ENCODE results near the gene HELZ2. TPM values are rescaled to one million over a fixed set of nuclear protein-coding genes. Genes with fewer than 3 reads are reported as not detected.
A peak's percentile ranks its signal among the peaks of the same experiment; 100 is the strongest.

The HELZ2 gene
- total RNA-seq, 1 donor from 2014 or later, result 17.9 TPM

- DNase-seq (ENCODE audit: low spot score), result no peak
- no peaks in the 10 kb centered on the region for H3K9me3 Mint-ChIP-seq
- H3K27me3 Mint-ChIP-seq (ENCODE audit: insufficient read depth), result peaks cover 4% of the 10 kb centered on the region
- no peaks in the 10 kb centered on the region for H3K4me1 Mint-ChIP-seq (ENCODE audit: low read depth)
- no peak overlapping the region for H3K27ac Mint-ChIP-seq
- intact Hi-C loops (cut with micrococcal nuclease), result no loop called here
- no peak overlapping the region for H3K4me3 Mint-ChIP-seq
- no peaks in the 10 kb centered on the region for H3K36me3 Mint-ChIP-seq (ENCODE audit: low read depth)
These were observed 29.6 kb downstream of the HELZ2 start for GRCh38 chr20:63544241-63544957.

DNA sequence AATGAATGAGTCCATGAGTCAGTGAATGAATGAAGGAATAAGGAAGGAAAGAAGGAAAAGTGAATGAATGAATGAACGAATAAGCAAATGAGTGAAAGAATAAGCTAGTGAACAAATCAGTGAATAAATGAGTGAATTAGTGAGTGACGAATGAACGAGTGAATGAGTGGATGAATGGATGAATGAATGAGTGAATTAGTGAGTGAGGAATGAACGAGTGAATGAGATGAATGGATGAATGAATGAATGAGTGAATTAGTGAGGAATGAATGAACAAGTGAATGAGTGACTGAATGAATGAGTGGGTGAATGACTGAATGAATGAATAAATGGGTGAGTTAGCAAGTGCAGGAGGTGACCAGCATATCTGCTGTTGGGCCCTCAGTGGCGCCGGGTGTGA is 30.3 kb downstream of the HELZ2 start:
- no peaks in the 10 kb centered on the region for H3K36me3 Mint-ChIP-seq (ENCODE audit: low read depth)
- no peaks in the 10 kb centered on the region for H3K9me3 Mint-ChIP-seq
- no peak for DNase-seq (ENCODE audit: low spot score)
- H3K27me3 Mint-ChIP-seq (ENCODE audit: insufficient read depth), result peaks cover 3% of the 10 kb centered on the region
- H3K27ac Mint-ChIP-seq, result no peak overlapping the region
- H3K4me1 Mint-ChIP-seq (ENCODE audit: low read depth), result no peaks in the 10 kb centered on the region
- no peak overlapping the region for H3K4me3 Mint-ChIP-seq
- intact Hi-C loops (cut with micrococcal nuclease), result no loop called here

DNA sequence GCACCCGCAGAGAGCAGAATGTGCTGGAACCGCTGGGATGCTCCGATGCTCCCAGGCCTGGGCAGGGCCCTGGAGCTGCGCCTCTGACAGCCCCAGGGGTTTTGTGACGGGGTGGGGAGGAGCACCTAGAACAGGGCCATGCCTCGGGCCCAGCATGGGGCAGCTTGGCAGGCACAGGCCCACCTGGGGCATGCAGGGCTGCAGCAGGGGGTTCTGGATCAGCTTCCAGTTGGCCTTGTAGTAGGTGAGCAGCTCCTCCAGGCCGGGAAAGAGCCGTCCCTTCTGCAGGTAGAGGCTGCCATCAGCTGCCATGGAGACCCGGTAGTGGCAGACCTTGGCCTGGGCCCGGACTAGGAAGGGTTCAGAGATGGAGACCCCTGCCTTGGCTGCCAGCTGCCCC is 30.9 kb downstream of the HELZ2 start:
- no peaks in the 10 kb centered on the region for H3K36me3 Mint-ChIP-seq (ENCODE audit: low read depth)

DNA sequence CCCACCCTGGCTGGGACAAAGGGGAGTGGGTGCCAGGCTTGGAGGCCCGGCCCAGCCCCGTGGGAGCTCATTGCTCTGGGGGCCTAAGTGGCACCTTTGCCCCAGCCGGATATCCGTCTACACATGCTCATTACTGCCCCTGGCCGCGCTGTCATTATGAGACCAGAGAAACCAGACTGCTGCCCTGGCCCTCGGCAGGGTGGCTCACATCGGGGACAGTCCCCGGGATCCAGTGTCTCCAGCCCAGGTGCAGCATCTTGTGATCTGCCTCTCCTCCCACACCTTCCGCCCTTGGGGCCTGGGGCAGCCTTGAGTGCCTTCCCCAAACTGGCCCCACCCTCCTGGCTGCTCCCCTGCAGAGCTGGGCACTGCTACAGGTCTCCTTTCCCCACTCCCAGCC is 31.3 kb downstream of the HELZ2 start:
- intact Hi-C loops (cut with micrococcal nuclease), result no loop called here
- no peak for DNase-seq (ENCODE audit: low spot score)
- Mint-ChIP-seq H3K4me3 (no peak overlapping the region), H3K27ac (no peak overlapping the region), H3K4me1 (ENCODE audit: low read depth) (no peaks in the 10 kb centered on the region), H3K9me3 (no peaks in the 10 kb centered on the region), H3K36me3 (ENCODE audit: low read depth) (no peaks in the 10 kb centered on the region), H3K27me3 (ENCODE audit: insufficient read depth) (peaks cover 3% of the 10 kb centered on the region)

More for the DNA sequence above, 30.9 kb downstream of the HELZ2 start:
- H3K9me3 Mint-ChIP-seq, result no peaks in the 10 kb centered on the region
- no peak overlapping the region for H3K27ac Mint-ChIP-seq
- DNase-seq (ENCODE audit: low spot score), result no peak
- no peak overlapping the region for H3K4me3 Mint-ChIP-seq
- intact Hi-C loops (cut with micrococcal nuclease), result no loop called here
- no peaks in the 10 kb centered on the region for H3K4me1 Mint-ChIP-seq (ENCODE audit: low read depth)
- H3K27me3 Mint-ChIP-seq (ENCODE audit: insufficient read depth), result peaks cover 3% of the 10 kb centered on the region

DNA sequence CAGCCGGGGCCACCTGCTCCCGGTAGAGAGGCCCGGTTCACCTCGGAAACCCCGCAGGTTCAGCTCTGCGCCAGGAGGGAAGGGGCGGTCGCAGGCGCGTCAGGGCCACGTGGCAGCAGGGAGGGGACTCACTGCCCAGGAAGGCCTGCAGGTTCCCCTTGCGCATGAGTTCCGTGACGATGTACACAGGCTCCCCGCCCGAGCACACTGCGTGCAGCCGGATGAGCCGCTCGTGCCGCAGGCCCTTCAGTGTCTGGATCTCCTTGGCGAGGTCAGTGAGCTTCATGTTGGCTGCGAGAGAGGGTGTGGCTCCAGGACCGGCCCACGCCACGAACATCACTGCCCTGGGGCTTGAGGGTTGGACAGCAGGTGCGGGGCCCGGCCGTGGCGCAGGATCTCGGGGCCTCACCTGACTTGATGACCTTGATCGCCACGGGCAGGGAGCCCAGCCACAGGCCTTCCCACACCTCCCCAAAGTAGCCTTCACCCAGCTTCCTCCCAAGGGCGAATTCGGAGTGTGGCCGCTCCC is 31.9 kb downstream of the HELZ2 start:
- Mint-ChIP-seq H3K4me3 (no peak overlapping the region), H3K36me3 (ENCODE audit: low read depth) (no peaks in the 10 kb centered on the region), H3K27me3 (ENCODE audit: insufficient read depth) (peaks cover 3% of the 10 kb centered on the region), H3K27ac (no peak overlapping the region), H3K4me1 (ENCODE audit: low read depth) (no peaks in the 10 kb centered on the region), H3K9me3 (no peaks in the 10 kb centered on the region)
- intact Hi-C loops (cut with micrococcal nuclease), result no loop called here
- no peak for DNase-seq (ENCODE audit: low spot score)

GRCh38 chr20:63541371-63541770 is 32.7 kb downstream of the HELZ2 start:
- no peak overlapping the region for H3K27ac Mint-ChIP-seq
- intact Hi-C loops (cut with micrococcal nuclease), result no loop called here
- no peaks in the 10 kb centered on the region for H3K9me3 Mint-ChIP-seq
- H3K36me3 Mint-ChIP-seq (ENCODE audit: low read depth), result no peaks in the 10 kb centered on the region
- no peak for DNase-seq (ENCODE audit: low spot score)
- no peaks in the 10 kb centered on the region for H3K4me1 Mint-ChIP-seq (ENCODE audit: low read depth)
- no peak overlapping the region for H3K4me3 Mint-ChIP-seq
- no peaks in the 10 kb centered on the region for H3K27me3 Mint-ChIP-seq (ENCODE audit: insufficient read depth)

- no peaks in the 10 kb centered on the region for H3K27me3 Mint-ChIP-seq (ENCODE audit: insufficient read depth)
- no peak for DNase-seq (ENCODE audit: low spot score)
- no peaks in the 10 kb centered on the region for H3K9me3 Mint-ChIP-seq
- H3K27ac Mint-ChIP-seq, result no peak overlapping the region
- no peaks in the 10 kb centered on the region for H3K4me1 Mint-ChIP-seq (ENCODE audit: low read depth)
- H3K36me3 Mint-ChIP-seq (ENCODE audit: low read depth), result no peaks in the 10 kb centered on the region
- no peak overlapping the region for H3K4me3 Mint-ChIP-seq
- intact Hi-C loops (cut with micrococcal nuclease), result no loop called here
These were observed 33.4 kb downstream of the HELZ2 start for GRCh38 chr20:63540417-63541186.

- Mint-ChIP-seq H3K27me3 (ENCODE audit: insufficient read depth) (no peaks in the 10 kb centered on the region), H3K4me1 (ENCODE audit: low read depth) (no peaks in the 10 kb centered on the region), H3K4me3 (no peak overlapping the region), H3K27ac (no peak overlapping the region), H3K9me3 (no peaks in the 10 kb centered on the region), H3K36me3 (ENCODE audit: low read depth) (no peaks in the 10 kb centered on the region)
- no peak for DNase-seq (ENCODE audit: low spot score)
- intact Hi-C loops (cut with micrococcal nuclease), result loop anchor here (2.0 to 5.0 kb wide), 2 partner anchors 198 to 581 kb away; partner anchors contain the start of genes LIME1 and SLC2A4RG
These were observed 34.3 kb downstream of the HELZ2 start for GRCh38 chr20:63539441-63540370.

DNA sequence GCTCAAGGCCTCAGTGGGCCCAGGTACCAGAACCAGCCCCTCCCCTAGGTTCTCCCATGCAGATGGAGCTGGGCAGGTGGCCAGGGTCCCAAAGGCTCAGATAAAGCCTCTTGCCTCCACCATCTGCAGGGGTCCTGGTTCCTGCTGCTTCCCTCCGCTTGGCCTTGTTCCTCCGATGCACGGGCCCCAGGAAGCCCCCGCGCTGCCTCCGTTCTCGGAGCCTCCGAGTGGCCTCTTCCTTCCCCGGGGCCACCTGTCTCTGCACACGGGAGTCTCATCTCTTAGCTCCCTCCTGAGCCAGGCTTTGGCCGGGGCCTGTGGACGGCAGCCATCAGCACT is 35.0 kb downstream of the HELZ2 start:
- no peaks in the 10 kb centered on the region for H3K4me1 Mint-ChIP-seq (ENCODE audit: low read depth)
- DNase-seq (ENCODE audit: low spot score), result no peak
- no peak overlapping the region for H3K4me3 Mint-ChIP-seq
- H3K9me3 Mint-ChIP-seq, result no peaks in the 10 kb centered on the region
- intact Hi-C loops (cut with micrococcal nuclease), result loop anchor here (2.0 to 5.0 kb wide), 2 partner anchors 198 to 582 kb away; partner anchors contain the start of genes LIME1 and SLC2A4RG
- no peaks in the 10 kb centered on the region for H3K36me3 Mint-ChIP-seq (ENCODE audit: low read depth)
- H3K27me3 Mint-ChIP-seq (ENCODE audit: insufficient read depth), result no peaks in the 10 kb centered on the region
- no peak overlapping the region for H3K27ac Mint-ChIP-seq

DNA sequence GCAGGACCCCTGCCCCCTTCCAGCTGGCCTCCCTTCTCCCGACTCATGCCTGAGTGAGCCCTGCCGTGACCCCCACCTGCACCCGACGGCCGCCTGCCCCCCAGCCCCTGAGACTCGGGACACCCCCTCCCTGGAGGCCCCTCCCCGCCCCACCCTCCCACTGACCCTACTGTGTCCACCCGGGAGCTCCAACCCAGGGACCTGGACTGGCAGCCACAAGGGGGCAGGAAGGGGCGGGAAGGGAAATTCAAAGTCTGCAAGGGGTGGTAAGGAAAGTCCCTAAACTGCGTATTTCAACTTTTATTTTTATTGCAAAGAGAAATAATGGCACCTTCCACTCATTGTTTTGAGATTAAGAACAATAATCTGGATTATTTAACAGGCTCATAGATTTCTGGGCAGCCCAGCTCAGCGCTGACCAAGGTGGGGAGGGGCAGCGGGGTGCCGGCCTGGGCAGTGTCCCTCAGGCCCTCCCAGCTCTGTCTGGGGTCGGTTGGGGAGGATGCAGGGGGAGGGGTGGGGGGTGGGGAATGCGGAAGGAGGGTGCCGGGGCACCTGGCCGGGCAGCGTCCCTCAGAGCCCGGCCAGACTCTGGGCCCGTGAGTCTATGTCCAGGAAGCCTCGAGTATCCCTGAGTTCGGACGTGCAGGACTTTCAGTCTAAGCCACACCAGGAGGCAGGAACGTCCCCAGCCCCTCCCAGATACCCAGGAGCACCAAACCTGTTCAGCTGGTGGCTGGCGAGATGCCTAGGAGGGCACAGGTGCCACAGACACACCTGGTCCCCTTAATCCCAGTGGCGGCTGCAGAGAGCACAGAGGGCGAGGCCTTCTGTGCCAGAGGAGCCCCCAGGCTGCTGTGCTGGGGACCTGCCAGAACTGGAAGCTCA is 35.6 kb downstream of the HELZ2 start:
- Mint-ChIP-seq H3K27me3 (ENCODE audit: insufficient read depth) (no peaks in the 10 kb centered on the region), H3K4me3 (no peak overlapping the region), H3K36me3 (ENCODE audit: low read depth) (no peaks in the 10 kb centered on the region), H3K4me1 (ENCODE audit: low read depth) (no peaks in the 10 kb centered on the region), H3K27ac (peak overlapping the region; percentile 90), H3K9me3 (no peaks in the 10 kb centered on the region)
- peak; percentile 28 for DNase-seq (ENCODE audit: low spot score)
- intact Hi-C loops (cut with micrococcal nuclease), result loop anchor here (1.0 to 5.0 kb wide), 7 partner anchors 120 to 582 kb away; partner anchors contain the start of genes LIME1, RTEL1 and SLC2A4RG

DNA sequence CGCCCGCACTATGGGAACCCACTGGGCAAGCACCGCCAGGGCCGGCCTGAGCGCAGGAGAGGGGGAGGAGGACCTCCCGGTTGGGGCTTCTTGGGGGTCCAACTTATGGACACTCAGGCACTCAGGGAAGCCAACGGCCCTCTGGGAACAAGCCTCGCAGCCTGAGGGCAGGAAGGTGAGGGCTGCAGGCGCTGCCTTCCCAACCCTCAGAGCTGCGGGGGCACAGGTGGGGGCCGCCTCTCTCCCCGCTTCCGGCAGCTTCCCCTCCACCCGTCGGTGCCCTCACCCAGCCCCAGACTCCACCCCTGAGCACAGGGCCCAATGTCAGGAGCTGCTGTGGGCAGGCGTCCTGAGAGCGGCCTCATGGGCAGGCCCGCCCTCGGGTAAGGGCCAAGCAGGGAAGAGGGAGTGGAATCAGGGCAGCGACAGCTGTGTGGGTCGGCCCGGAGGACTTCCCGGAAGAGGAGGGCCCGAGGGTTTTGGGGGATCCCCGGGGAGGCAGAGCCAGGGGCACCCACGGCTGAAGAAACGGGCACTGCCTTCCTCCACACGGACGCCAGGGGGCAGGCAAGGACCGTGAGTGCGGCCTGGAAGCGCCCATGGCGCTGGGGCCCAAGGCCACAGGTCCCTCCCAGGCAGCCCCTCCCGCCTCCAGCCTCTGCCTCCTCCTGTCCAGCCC is 36.4 kb downstream of the HELZ2 start:
- peak overlapping the region; percentile 90 for H3K27ac Mint-ChIP-seq
- peak overlapping the region; percentile 68 for H3K4me3 Mint-ChIP-seq
- intact Hi-C loops (cut with micrococcal nuclease), result loop anchor here (1.0 to 5.0 kb wide), 15 partner anchors 16 to 583 kb away; partner anchors contain the start of genes LIME1, PPDPF, RTEL1 and SLC2A4RG
- peaks cover 1% of the 10 kb centered on the region for H3K27me3 Mint-ChIP-seq (ENCODE audit: insufficient read depth)
- DNase-seq (ENCODE audit: low spot score), result peak; percentile 95
- H3K9me3 Mint-ChIP-seq, result no peaks in the 10 kb centered on the region
- no peaks in the 10 kb centered on the region for H3K4me1 Mint-ChIP-seq (ENCODE audit: low read depth)
- no peaks in the 10 kb centered on the region for H3K36me3 Mint-ChIP-seq (ENCODE audit: low read depth)
